Bone marrow (tissue), 2 donors: Measurements from ENCODE around the gene ASCL2.

Experiments
- DNase-seq, 2 donors: peaks; one replicate each; lab custom pipeline; 2025; lab: John Stamatoyannopoulos, UW

ASCL2 gene

DNA sequence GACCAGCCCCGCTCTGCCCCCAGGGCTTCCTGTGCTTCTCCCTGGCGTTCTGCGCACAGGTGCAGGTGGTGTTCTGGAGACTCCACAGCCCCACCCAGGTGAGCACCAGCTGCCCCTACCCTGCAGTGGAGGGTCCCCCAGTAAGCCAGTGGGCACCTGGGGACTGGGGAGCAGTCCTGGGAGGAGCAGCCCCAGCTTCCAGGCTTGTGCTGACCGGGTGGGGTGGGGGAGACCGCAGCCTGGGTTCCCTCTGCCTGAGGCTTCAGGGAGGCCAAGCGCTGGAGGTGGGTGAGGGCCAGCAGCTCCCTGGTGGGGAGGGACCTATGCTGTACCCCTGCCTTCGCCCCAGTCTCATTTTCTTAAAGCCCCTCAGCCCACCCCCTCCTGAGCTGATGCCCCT is 38.3 kb upstream of the ASCL2 start:
- DNase-seq: no peak

DNA sequence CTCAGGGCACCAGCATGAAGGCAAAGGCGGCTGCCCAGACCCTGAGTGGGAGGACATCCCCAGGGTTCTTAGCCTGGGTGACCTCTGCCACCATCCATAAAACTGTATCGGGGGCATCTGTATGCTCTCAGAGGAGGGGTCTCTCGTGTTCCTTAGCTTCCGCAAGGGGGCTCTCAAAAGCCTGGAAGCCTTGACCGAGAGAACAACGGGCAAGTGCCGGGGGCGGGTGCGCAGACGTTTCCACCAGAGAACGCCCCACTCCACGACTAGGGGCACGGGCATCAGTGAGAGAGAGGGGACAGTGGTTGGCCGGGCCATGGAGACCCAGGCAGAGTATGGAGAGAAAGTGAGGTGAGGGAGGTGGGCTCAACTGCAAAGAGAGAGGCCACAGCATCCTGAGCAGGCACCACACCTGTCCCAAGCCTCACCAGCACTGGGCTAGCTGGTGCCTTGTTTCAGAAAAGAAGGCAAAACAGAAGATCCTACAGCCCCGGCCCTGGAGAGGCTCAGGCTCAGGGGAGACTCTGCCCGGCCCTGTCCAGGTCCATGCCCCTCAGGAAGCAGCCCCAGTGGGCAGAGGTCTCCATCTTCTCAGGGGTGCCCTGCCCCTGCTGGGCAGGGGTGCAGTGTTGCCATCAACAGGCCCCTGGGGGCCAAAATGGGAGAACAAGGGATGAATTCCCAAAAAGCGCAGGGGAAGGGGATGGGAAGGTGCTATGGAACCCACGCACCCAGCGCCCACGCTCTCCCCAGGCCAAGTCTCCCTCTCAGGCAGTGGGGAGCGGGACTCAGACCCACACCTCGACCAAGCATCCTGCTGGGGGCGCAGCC is 37.3 kb upstream of the ASCL2 start:
- no peak for DNase-seq

DNA sequence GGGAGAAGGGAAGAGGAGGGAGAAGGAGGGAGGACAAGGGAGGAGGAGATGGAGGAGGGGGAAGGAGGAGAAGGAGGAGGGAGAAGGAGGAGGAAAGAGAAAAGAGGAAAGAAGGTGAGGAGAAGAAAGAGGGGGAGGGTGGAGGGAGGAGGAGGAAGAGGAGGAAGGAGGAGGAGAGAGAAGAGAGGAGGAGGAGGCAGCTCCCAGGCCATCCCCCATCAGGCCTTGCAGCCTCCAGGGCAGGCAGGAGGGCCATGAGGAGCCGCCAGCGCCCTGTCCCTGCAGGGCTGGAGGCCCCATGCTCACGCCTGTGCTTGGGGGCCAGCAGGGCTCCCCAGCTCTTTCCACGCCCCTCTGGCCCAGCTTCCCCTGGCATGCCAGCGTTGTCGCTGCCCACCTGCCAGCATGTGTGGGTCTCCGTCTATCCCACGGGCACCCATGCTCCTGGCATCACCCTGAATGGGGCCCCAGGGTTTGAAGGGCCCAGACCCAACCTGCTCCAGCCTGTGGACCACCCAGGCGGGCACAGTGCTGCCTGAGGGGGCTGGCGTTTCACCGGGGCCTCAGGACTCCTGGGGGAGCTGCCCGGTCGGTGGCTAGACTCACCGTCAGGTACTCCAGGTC is 36.6 kb upstream of the ASCL2 start:
- DNase-seq: no peak

DNA sequence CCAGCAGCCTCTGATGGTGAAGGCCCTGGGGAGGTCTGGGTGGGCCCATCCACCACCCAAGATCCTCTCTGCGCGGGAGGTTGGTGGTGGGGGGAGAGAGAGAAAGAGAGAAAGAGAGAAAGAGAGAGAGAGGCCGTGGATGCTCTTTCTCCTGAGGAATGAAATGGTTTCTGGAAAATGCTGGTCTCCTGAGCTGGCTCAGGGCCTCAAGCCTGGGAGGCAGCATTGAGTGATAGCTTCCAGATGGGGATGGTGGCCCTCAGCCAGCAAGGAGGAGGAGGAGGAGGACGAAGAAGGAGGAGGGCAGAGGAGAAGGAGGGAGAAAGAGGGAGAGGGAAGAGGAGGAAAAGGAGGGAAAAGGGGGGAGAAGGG is 36.0 kb upstream of the ASCL2 start:
- DNase-seq: no peak

DNA sequence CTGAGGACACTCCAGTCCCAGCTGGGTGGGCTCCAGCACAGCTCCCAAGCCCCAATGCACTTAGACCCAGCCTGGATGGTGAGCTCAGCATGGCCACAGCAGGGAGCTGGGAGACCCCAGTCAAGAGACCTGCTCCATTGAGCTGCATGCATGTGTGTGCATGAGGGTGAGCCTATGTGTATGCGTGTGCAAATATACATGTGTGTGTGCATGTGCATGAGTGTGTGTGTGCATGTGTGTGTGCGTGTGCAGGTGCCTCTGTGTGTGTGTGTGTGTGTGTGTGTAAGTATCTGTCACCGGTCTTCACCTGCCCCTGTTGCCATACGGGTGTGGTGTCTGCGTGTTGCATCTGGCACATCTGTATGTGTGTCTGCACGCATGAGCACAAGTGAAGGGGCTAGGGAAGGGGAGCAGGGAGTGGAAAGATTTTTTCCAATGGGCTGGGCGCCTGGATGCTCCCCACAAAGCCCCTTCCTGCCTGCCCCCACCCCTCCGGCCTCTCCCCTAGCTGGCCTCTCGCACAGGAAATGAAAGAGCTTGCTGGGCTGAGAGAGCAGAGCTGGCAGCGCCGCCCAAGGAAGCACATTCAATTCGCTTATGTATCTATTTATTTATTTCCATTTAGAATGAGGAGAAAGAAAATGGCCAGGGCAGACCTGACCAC is 35.5 kb upstream of the ASCL2 start:
- no peak for DNase-seq

DNA sequence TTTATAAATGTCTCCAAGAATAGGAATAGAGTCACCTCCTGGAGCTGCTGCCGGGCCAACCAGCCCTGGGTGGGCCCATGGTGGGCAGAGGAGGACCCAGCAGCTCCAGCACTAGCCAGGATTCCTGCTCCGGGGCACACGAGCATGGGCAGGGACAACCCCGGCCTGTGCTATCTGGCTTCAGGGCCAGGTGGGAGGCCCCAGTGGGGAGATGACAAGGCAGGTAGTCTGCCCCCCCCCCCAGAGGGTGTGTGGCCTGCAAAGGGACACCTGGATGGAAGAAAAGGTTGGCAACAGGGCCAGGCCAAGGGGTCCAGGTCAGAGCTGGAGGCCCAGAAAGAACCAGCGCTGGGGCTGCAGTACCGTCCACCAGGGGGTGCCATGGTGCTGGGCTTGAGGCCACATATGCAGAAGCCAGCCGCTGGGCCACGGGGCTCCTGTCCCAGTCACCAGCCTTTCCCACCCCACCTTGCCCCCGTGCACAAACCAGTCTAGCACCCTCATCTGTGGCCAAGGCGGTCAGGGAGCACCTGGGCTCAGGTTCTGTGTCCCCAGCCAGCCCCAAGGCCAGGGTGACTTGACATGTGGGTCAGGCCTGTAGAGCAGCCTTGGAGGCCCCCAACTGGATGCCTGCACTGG is 34.9 kb upstream of the ASCL2 start:
- peak; percentile 40 to 68 for DNase-seq

DNA sequence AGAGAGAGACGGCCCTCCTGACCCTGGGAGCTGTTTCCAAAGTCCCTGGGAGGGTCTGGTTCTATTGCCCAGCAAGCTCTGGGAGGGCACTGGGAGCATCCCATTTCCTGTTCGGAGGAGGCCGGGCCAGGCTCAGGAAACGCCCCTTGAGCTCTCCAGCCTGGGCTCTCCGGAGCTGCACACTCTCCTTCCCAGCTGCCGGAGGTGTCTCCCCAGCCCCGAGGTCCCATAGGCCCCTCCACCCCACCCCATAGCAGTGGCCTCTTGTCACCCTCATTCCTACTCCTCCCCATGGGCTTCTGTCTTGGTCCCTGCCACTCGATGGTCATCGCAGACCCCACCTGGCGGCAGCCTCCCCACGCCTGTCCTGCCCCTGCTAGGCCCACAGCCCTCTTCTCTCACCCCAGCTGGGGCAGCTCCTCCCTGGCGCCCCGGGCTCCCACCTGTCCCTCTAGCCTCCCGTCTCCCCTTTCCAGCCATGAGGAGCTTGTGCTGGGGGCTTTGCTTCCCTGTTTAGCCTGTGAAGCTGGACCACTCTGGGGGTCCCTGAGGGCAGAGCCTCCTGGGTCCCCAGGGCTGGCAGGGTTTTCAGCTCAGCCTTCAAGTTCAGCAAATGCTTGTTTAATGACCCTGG is 34.2 kb upstream of the ASCL2 start:
- no peak for DNase-seq

- DNase-seq: no peak
Observed at GRCh38 chr11:2303627-2304505, 33.5 kb upstream of the ASCL2 start.

DNA sequence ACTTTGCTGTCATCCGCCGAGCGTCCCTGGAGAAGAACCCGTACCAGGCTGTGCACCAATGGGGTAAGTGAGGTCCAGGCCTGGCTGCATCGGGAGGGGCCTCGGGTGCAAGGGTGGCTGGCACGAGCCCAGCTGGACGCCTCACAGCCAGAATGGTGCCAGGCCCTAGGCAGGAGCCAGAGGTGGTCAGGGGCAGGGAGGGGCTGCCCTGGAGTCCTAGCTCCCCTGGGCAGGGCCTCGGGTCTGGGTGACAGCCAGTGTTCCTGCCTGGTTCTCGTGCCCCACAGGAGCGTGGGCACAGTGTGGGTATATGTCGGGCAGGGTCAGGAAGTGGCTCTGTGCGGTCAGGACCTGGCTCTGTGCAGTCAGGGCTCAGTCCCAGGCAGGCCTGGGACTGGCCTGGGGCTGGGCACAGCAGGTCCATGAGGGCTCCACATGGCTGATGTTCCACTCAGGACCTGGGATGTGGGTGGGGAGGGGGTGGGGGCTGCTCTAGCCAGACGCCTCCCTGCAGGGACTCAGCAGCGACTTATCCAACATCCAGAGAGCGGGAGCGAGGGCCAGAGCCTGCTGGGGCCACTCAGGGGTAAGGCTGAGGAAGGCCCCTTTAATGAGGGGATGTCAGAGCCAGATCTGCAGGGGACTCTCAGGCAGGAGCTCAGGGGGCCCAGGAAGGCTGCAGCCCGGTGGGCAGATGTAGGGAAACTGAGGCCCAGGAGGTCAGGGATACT is 32.7 kb upstream of the ASCL2 start:
- no peak for DNase-seq

DNA sequence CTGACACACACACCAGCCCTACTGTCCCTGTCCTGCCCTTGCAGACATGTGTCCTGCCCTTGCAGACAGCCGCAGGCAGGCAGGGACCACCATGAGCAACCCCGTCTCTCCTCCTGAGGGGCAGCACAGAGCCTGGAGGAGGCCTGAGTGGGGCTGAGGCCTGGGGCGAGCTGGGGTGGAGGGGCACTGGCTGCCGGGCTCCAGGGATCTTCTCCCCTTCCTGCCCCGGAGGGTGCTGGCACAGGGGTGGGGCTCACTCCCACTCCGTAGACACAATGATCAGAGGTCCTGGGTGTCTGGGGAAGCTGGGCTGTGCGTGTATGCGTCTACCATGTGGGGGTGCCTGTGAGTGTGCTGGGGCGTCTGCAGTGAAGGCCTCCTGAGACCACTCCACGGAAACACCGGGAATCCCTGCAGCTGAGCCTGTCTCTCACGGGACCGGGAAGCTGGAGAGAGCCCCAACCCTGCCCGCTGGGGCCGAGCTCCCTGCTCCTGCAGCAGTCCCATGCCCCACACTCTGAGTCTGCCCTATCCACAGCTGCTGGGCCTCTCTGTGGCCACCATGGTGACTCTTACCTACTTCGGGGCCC is 32.0 kb upstream of the ASCL2 start:
- DNase-seq: peak in 1 of 2 donors; percentile 20

DNA sequence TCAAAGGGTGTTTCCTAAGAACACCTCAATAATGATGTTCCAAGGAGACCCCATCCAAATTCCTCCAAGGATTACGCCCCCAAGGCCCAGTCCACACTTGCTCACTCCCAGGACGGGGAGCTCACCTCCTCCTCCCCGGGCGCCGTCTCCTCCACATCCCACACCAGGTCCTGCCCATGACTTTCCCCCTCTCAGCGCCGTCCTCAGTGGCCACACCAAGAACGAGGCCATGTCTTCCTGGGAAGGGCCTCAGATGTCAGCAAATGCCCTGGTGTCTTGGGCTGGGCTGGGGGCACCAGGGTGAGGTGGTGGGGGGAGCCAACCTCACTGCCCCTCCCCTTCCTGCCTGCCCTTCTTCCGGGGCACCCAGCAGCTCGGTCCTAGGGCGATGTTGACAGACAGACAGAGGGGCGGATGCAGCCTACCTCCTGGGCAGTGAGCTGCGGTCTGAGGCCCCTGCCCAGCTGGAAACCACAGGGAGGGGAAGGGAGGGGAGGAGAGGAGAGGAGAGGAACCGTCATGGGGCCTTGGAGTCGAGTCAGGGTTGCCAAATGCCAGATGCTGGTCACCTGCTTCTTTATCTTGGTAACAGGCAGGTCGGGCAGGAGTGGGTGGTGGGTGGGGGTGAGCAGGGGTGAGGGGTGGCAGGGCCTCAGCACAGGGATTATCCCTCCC is 31.4 kb upstream of the ASCL2 start, which contains the start of the genes C11orf21 and TSPAN32:
TSS of gene C11orf21 (minus strand) at position 288 of the 675 bp plus-strand sequence. CDS start at position 178, 110 bp downstream.
TSS of gene TSPAN32 (plus strand) at position 383 of the 675 bp plus-strand sequence. CDS start at position 520, 137 bp downstream.
- peak; percentile 53 to 64 for DNase-seq

- no peak for DNase-seq
Observed at GRCh38 chr11:2300936-2301630, 30.7 kb upstream of the ASCL2 start.

DNA sequence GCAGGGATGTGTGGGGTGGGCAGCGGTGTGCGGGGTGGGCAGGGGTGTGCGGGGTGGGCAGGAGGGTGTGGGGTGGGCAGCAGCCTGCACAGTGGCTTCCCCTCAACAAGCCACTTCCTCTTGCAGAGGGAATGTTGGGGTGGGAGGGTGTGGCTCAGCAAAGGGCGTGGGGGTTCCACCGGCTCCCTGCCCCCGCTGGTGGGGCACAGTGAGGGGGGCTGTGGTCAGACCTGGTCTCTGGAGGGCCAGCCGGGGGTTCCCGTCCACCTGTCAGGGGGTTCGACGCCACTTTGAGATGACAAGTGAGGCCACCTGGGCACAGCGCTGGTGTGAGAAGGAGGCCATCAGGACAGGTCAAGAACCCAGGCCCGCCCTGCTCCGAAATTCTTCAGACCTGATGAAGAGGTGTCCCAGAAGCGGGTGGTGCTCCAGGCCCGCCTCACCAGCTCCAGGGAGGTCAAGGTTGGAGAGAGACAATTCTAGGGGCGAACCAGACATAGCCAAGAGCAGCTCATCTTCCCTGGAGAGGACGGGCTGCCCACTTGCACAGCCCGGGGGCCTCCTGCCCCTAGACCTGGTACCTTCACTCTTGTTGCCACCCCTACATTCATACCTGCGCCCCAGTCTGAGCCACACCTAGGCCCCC is 30.0 kb upstream of the ASCL2 start:
- peak in 1 of 2 donors; percentile 30 for DNase-seq

DNA sequence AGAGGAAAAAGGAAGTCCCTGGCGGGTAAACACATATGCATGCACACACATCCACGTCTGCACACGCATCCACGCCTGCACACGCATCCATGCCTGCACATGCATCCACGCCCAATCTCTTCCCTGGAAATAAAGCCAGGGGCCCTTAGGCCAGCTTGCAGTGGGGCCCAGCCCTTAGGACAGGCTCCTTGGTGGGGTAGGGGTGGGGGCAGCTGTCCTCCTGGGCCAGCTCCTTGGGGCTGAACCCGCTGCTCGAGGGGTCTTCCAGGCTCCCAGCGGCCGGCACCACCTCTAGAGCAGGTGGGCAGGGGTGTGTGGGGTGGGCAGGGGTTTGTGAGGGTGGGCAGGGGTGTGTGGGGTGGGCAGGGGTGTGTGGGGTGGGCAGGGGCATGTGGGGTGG is 29.4 kb upstream of the ASCL2 start:
- no peak for DNase-seq

DNA sequence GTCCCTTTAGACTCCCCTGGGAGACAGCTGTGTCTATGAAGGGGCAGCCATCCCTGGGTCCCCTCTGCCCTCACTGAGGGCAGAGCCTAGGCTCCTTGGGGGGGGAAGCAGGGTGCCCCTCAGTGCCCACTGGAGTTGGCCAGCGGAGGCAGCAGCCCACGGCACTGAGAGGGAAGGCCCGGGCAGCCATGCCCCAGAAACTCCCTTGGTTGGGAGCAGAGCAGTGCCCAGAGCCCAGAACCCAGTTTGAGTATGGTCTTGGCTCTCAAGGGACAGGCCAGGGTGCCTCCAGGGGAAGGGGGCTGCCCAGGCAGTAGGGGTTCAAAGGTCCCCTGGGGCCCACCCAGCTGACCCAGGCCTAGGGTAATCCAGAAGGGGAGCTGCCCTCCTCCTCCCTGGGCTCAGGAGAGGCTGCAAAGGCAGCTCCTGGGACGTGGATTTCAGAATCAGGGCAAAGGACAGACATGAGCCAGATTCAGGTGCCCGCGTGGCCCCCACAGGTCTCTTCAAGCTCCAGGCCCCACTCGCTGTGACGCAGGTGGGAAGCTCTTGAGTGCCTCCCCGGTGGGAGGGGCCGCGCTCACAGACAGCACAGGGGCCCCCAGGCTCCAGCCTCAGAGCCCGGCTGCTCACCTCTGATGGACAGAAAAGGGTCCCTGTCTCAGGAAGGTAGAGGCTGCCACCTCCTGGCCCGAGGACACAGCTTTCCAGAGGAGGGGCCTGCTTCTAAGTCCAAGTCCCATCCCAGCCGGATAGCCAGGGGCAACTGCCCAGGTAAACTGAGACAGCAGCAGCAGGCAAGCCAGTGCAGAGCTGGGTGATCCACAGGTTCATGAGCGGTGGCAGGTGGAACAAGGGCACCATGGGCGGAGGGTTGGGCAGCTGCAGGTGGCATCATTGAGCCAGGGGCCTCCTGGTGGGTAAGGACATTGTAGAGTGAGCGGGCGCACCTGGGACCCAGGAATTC is 28.7 kb upstream of the ASCL2 start:
- no peak for DNase-seq

DNA sequence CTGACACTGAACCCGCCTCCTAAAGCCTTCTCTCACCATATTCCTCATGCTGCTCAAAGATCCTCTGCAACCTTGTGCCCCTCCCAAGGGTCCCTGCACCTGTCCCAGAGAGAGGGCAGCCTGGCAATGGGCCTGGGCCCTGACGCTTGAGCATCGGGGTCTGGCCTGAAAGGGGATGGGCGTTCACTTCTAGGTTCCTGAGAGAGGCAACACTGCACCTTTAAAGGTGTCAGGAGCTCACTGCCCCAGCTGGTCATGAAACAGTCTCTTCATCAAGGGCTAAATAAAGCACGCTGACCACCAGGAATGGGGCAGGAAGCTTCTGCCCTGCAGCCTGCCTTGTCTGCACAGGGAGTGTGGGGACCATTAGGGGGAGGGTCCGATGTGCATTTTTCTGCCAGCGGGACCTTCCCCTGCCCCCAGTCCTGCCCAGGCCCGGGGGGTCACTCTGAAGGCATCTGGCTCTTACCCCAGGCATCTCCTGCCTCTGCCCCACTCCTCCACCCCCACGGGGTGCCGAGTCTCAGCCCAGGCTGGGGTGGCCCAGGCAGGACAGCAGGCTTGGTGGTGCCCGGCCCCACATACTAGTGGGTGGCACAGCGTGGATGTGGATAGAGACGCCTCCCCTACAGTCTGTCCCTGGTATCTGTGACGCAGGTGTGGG is 27.9 kb upstream of the ASCL2 start:
- no peak for DNase-seq
